ENCODE measurements around the gene AASDH. TPM values are rescaled to one million over a fixed set of nuclear protein-coding genes. Genes with fewer than 3 reads are reported as not detected.

The AASDH gene
- total and polyA plus RNA-seq, 5 experiments from 2014 or later: 19.4 to 31.4 (median 22.0) TPM

GRCh38 chr4:56424176-56424575 is 36.9 kb upstream of the AASDH start:
- no peak overlapping the region for H3K27ac Mint-ChIP-seq
- H3K9me3 Mint-ChIP-seq: peaks cover 0 to 4% (median 0%) of the 10 kb centered on the region in 9 donors
- no peak for DNase-seq

GRCh38 chr4:56417396-56417795 is 30.1 kb upstream of the AASDH start:
- ATAC-seq: no peak
- POLR2A ChIA-PET: no interaction called here
- H3K4me3 Mint-ChIP-seq: no peak overlapping the region

More at GRCh38 chr4:56424176-56424575, 36.9 kb upstream of the AASDH start:
- Mint-ChIP-seq H3K27me3 (no peaks in the 10 kb centered on the region), H3K36me3 (peaks cover 0 to 2% (median 2%) of the 10 kb centered on the region in 3 donors), H3K4me3 (no peak overlapping the region), H3K4me1 (peaks cover 5 to 10% (median 7%) of the 10 kb centered on the region in 4 donors)
- POLR2A ChIA-PET: interaction anchor here (0.9 to 4.2 kb wide), 3 partner anchors 12 to 37 kb away, joined by 3 to 20 read pairs (median 6); partner anchors contain the start of genes AASDH, PAICS and PPAT
- ATAC-seq: no peak

GRCh38 chr4:56416349-56416748 is 29.1 kb upstream of the AASDH start:
- Mint-ChIP-seq H3K27ac (no peak overlapping the region), H3K27me3 (no peaks in the 10 kb centered on the region), H3K4me1 (peaks cover 0 to 14% (median 6%) of the 10 kb centered on the region in 4 donors), H3K36me3 (no peaks in the 10 kb centered on the region), H3K4me3 (no peak overlapping the region), H3K9me3 (no peaks in the 10 kb centered on the region)
- DNase-seq (no peak), ATAC-seq (no peak)
- POLR2A ChIA-PET: interaction anchor here (0.8 kb wide), 1 partner anchor 19 kb away, joined by 3 read pairs; no protein-coding TSS in a partner anchor

More at GRCh38 chr4:56417396-56417795, 30.1 kb upstream of the AASDH start:
- H3K9me3 Mint-ChIP-seq: no peaks in the 10 kb centered on the region
- H3K27ac Mint-ChIP-seq: no peak overlapping the region
- peaks cover 0 to 11% (median 4%) of the 10 kb centered on the region in 4 donors for H3K4me1 Mint-ChIP-seq
- no peak for DNase-seq
- H3K27me3 Mint-ChIP-seq: no peaks in the 10 kb centered on the region
- no peaks in the 10 kb centered on the region for H3K36me3 Mint-ChIP-seq

GRCh38 chr4:56414135-56414670 is 26.9 kb upstream of the AASDH start:
- Mint-ChIP-seq H3K4me1 (peaks cover 2 to 9% (median 6%) of the 10 kb centered on the region in 4 donors), H3K4me3 (no peak overlapping the region), H3K36me3 (no peaks in the 10 kb centered on the region), H3K27me3 (no peaks in the 10 kb centered on the region), H3K9me3 (no peaks in the 10 kb centered on the region), H3K27ac (no peak overlapping the region)
- DNase-seq (no peak), ATAC-seq (no peak)
- POLR2A ChIA-PET: no interaction called here

GRCh38 chr4:56410247-56411062 is 23.2 kb upstream of the AASDH start:
- POLR2A ChIA-PET: interaction anchor here (1.1 kb wide), 1 partner anchor 14 kb away, joined by 3 read pairs; no protein-coding TSS in a partner anchor
- Mint-ChIP-seq H3K27me3 (no peaks in the 10 kb centered on the region), H3K4me3 (no peak overlapping the region), H3K27ac (no peak overlapping the region), H3K9me3 (no peaks in the 10 kb centered on the region), H3K36me3 (peaks cover 0 to 19% (median 9%) of the 10 kb centered on the region in 3 donors), H3K4me1 (peaks cover 4 to 11% (median 6%) of the 10 kb centered on the region in 4 donors)
- DNase-seq (no peak), ATAC-seq (peak in 1 of 2 donors; percentile 42)

- DNase-seq: no peak
- POLR2A ChIA-PET: no interaction called here
- Mint-ChIP-seq H3K4me1 (peaks cover 4 to 11% (median 6%) of the 10 kb centered on the region in 4 donors), H3K36me3 (peaks cover 0 to 25% (median 11%) of the 10 kb centered on the region in 3 donors), H3K4me3 (no peak overlapping the region), H3K27me3 (no peaks in the 10 kb centered on the region), H3K9me3 (no peaks in the 10 kb centered on the region), H3K27ac (no peak overlapping the region)
- no peak for ATAC-seq
Observed at GRCh38 chr4:56409511-56410090, 22.3 kb upstream of the AASDH start.

- ATAC-seq: no peak
- Mint-ChIP-seq H3K9me3 (no peaks in the 10 kb centered on the region), H3K27ac (no peak overlapping the region), H3K27me3 (no peaks in the 10 kb centered on the region), H3K4me3 (no peak overlapping the region), H3K36me3 (peaks cover 0 to 32% (median 11%) of the 10 kb centered on the region in 3 donors), H3K4me1 (peaks cover 4 to 11% (median 6%) of the 10 kb centered on the region in 4 donors)
- DNase-seq: no peak
- POLR2A ChIA-PET: no interaction called here
Observed at GRCh38 chr4:56408978-56409377, 21.7 kb upstream of the AASDH start.

GRCh38 chr4:56406151-56406550 is 18.9 kb upstream of the AASDH start:
- H3K4me3 Mint-ChIP-seq: no peak overlapping the region
- no peaks in the 10 kb centered on the region for H3K27me3 Mint-ChIP-seq
- H3K4me1 Mint-ChIP-seq: peaks cover 0 to 8% (median 3%) of the 10 kb centered on the region in 4 donors
- no peaks in the 10 kb centered on the region for H3K9me3 Mint-ChIP-seq
- peaks cover 0 to 54% (median 11%) of the 10 kb centered on the region in 3 donors for H3K36me3 Mint-ChIP-seq
- no peak for ATAC-seq
- POLR2A ChIA-PET: no interaction called here
- no peak overlapping the region for H3K27ac Mint-ChIP-seq
- no peak for DNase-seq

- no peak overlapping the region for H3K27ac Mint-ChIP-seq
- POLR2A ChIA-PET: interaction anchor here (1.1 kb wide), 1 partner anchor 18 kb away, joined by 3 read pairs; the partner anchor contains the start of gene AASDH
- H3K4me1 Mint-ChIP-seq: peaks cover 0 to 6% (median 1%) of the 10 kb centered on the region in 4 donors
- DNase-seq (no peak), ATAC-seq (no peak)
- no peaks in the 10 kb centered on the region for H3K9me3 Mint-ChIP-seq
- peaks cover 0 to 65% (median 11%) of the 10 kb centered on the region in 3 donors for H3K36me3 Mint-ChIP-seq
- H3K27me3 Mint-ChIP-seq: no peaks in the 10 kb centered on the region
- H3K4me3 Mint-ChIP-seq: no peak overlapping the region
Observed at GRCh38 chr4:56405016-56405415, 17.7 kb upstream of the AASDH start.

GRCh38 chr4:56400560-56400959 is 13.3 kb upstream of the AASDH start:
- H3K27ac Mint-ChIP-seq: no peak overlapping the region
- POLR2A ChIA-PET: no interaction called here

GRCh38 chr4:56391270-56391669 is 4.0 kb upstream of the AASDH start:
- Mint-ChIP-seq H3K4me3 (no peak overlapping the region), H3K27me3 (no peaks in the 10 kb centered on the region), H3K27ac (peak overlapping the region in 1 of 10 donors; percentile 5), H3K4me1 (peaks cover 27 to 41% (median 35%) of the 10 kb centered on the region in 4 donors), H3K36me3 (peaks cover 0 to 16% (median 2%) of the 10 kb centered on the region in 3 donors), H3K9me3 (no peaks in the 10 kb centered on the region)
- ATAC-seq (no peak), DNase-seq (no peak)
- POLR2A ChIA-PET: no interaction called here

More at GRCh38 chr4:56400560-56400959, 13.3 kb upstream of the AASDH start:
- Mint-ChIP-seq H3K27me3 (no peaks in the 10 kb centered on the region), H3K9me3 (no peaks in the 10 kb centered on the region), H3K36me3 (peaks cover 0 to 73% (median 2%) of the 10 kb centered on the region in 3 donors), H3K4me1 (no peaks in the 10 kb centered on the region), H3K4me3 (no peak overlapping the region)
- DNase-seq: no peak
- no peak for ATAC-seq

- no peak for ATAC-seq
- no peak for DNase-seq
- POLR2A ChIA-PET: interaction anchor here (1.2 kb wide), 1 partner anchor 47 kb away, joined by 4 read pairs; the partner anchor contains the start of gene PAICS
- Mint-ChIP-seq H3K4me3 (peak overlapping the region in 8 of 10 donors; percentile 9 to 95 (median 68)), H3K27ac (peak overlapping the region; percentile 61 to 99 (median 98)), H3K27me3 (no peaks in the 10 kb centered on the region), H3K9me3 (no peaks in the 10 kb centered on the region), H3K4me1 (peaks cover 27 to 47% (median 41%) of the 10 kb centered on the region in 4 donors), H3K36me3 (peaks cover 0 to 3% (median 0%) of the 10 kb centered on the region in 3 donors)
Observed at GRCh38 chr4:56389558-56389957, 2.3 kb upstream of the AASDH start.
